SK-N-SH treated with all-trans-retinoic acid at 6 μM for 48 hours (cell line): ENCODE data around the gene SF3B3.
A peak's percentile ranks its signal among the peaks of the same experiment; 100 is the strongest.

Experiments used
- ATAC-seq: fragments of 200-7000 bp; cut with Tn5 transposase; 3 replicates; pipeline ENCODE4 v1.9.1; 2020; ENCODE audit warnings: mild to moderate bottlenecking, moderate library complexity
- ARNTL ChIP-seq: fragments of 450-650 bp; formaldehyde crosslinking; IDR thresholded peaks from 2 replicates; pipeline ENCODE4 v1.5.0; 2020; ENCODE audit warnings: low read depth, mild to moderate bottlenecking, moderate library complexity, borderline replicate concordance
- BACH2 ChIP-seq: fragments of 250-450 bp; sonication (Bioruptor Pico); IDR thresholded peaks from 2 replicates; pipeline ENCODE4 v1.9.0; 2021; ENCODE audit warnings: mild to moderate bottlenecking, borderline replicate concordance
- CSDC2 ChIP-seq: fragments of 250-450 bp; sonication (Bioruptor Pico); IDR thresholded peaks from 2 replicates; pipeline ENCODE4 v1.5.0; 2020; ENCODE audit warnings: mild to moderate bottlenecking, moderate library complexity
- CSRNP3 ChIP-seq: fragments of 250-450 bp; sonication (Bioruptor Pico); IDR thresholded peaks from 2 replicates; pipeline ENCODE4 v1.5.1; 2021; ENCODE audit warnings: mild to moderate bottlenecking, moderate library complexity
- ISL1 ChIP-seq: fragments of 250-450 bp; sonication (Bioruptor Pico); IDR thresholded peaks from 2 replicates; pipeline ENCODE4 v2.1.2; 2022; ENCODE audit warnings: mild to moderate bottlenecking, moderate library complexity
- POU6F1 ChIP-seq: fragments of 250-450 bp; sonication (Bioruptor Pico); IDR thresholded peaks from 2 replicates; pipeline ENCODE4 v1.8.0; 2021; ENCODE audit warnings: low read depth, mild to moderate bottlenecking, moderate library complexity, borderline replicate concordance
- PPARA ChIP-seq: fragments of 250-450 bp; sonication (Bioruptor Pico); IDR thresholded peaks from 2 replicates; pipeline ENCODE4 v1.5.0; 2020; ENCODE audit warnings: mild to moderate bottlenecking, borderline replicate concordance
- SNAI2 ChIP-seq: fragments of 250-450 bp; sonication (Bioruptor Pico); IDR thresholded peaks from 2 replicates; pipeline ENCODE4 v1.5.0; 2020; ENCODE audit warnings: mild to moderate bottlenecking, moderate library complexity
- TCF4 ChIP-seq: fragments of 250-450 bp; sonication (Bioruptor Pico); IDR thresholded peaks from 2 replicates; pipeline ENCODE4 v1.8.0; 2021; ENCODE audit warnings: mild to moderate bottlenecking, moderate library complexity, borderline replicate concordance
- TOX ChIP-seq: fragments of 250-450 bp; sonication (Bioruptor Pico); IDR thresholded peaks from 2 replicates; pipeline ENCODE4 v1.8.0; 2021; ENCODE audit warnings: mild to moderate bottlenecking, moderate library complexity, borderline replicate concordance
- ZC3H10 ChIP-seq: fragments of 250-450 bp; sonication (Bioruptor Pico); IDR thresholded peaks from 2 replicates; pipeline ENCODE4 v1.5.1; 2021; ENCODE audit warnings: mild to moderate bottlenecking, moderate library complexity
- ZFP3 ChIP-seq: fragments of 250-450 bp; sonication (Bioruptor Pico); IDR thresholded peaks from 2 replicates; pipeline ENCODE4 v1.5.0; 2020; ENCODE audit warnings: mild to moderate bottlenecking, moderate library complexity
- ZFP30 ChIP-seq: fragments of 450-650 bp; formaldehyde crosslinking; IDR thresholded peaks from 2 replicates; pipeline ENCODE4 v1.5.0; 2022; ENCODE audit warnings: mild to moderate bottlenecking, moderate library complexity
- ZNF565 ChIP-seq: fragments of 450-650 bp; formaldehyde crosslinking; conservative IDR thresholded peaks from 2 replicates; pipeline ENCODE4 v1.5.0; 2020; ENCODE audit warnings: low read depth, mild to moderate bottlenecking, moderate library complexity
- ZNF70 ChIP-seq: fragments of 450-650 bp; formaldehyde crosslinking; IDR thresholded peaks from 2 replicates; pipeline ENCODE4 v1.5.0; 2020; ENCODE audit warnings: mild to moderate bottlenecking, moderate library complexity
- ZNF8 ChIP-seq: fragments of 450-650 bp; formaldehyde crosslinking; IDR thresholded peaks from 2 replicates; pipeline ENCODE4 v1.5.0; 2020; ENCODE audit warnings: mild to moderate bottlenecking, moderate library complexity
- TF ChIP-seq, protein P1 (sequence below): fragments of 250-450 bp; sonication (Bioruptor Pico); IDR thresholded peaks from 2 replicates; pipeline ENCODE4 v1.5.1; 2020; ENCODE audit warnings: low read depth, mild to moderate bottlenecking, moderate library complexity
- TF ChIP-seq, protein P2 (sequence below): fragments of 250-450 bp; sonication (Bioruptor Pico); IDR thresholded peaks from 2 replicates; pipeline ENCODE4 v1.8.0; 2020; ENCODE audit warnings: mild to moderate bottlenecking, moderate library complexity, borderline replicate concordance
- TF ChIP-seq, protein P3 (sequence below): fragments of 250-450 bp; sonication (Bioruptor Pico); IDR thresholded peaks from 2 replicates; pipeline ENCODE4 v1.5.0; 2020; ENCODE audit warnings: mild to moderate bottlenecking, moderate library complexity

Gene SF3B3

DNA sequence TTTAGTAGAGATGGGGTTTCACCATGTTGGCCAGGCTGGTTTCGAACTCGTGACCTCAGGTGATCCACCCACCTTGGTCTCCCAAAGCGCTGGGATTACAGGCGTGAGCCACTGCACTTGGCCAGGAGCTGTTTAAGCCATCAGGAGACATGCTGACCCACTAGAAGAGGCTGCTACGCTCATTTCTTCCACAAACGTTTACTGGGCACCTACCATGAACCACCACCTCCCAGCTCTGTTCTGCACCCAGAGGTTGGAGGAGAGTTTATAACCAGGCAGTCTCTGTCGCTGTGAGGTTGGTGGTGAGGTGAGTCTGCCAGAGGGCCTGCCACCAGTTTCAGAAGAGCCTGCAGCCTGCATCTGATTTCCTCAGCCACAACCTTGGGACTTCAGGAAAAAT is 51.8 kb downstream of the SF3B3 start:
- ATAC-seq, result no peak

DNA sequence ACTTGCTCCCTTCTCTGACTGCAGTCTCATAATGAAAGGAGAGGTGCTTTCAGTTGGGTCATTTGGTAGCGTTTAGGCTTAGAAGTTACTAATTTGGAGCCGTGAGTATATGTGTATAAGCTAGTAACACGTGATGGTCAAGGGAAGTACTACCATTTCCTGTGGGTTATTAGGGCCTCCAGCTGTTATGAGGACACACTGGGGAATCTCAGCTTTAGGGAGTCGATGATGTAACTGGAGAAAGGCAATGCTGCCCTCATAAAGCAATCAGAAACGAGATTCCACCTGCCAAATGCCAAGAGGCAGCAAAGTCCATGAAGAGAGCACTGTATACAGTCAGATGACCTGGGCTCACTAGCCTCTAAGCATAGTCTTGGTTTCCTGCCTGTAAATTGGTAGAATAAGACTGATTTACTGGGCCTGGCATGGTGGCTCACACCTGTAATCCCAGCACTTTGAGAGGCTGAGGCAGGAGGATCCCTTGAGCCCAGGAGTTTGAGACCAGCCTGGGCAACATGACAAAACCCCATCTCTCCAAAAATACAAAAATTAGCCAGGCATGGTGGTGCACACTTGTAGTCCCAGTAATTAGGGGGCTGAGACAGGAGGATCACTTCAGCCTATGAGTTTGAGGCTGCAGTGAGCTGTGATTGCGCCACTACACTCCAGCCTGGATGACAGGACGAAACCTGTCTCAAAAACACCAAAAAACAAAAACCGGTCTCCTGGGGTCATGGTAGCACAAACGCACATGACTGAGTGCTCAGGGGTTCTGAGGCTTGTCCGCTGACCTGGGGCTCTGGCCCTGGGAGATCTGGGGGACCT is 53.0 kb downstream of the SF3B3 start:
- ATAC-seq, result peak; percentile 23
- TF ChIP-seq PPARA (CRISPR knock-in tag) (no peak), ZC3H10 (CRISPR knock-in tag) (0 out of 2 replicates have a peak, but pooled peaks have one; percentile 8)

More for the DNA sequence above, 51.8 kb downstream of the SF3B3 start:
- no peak for TF ChIP-seq ZNF565 (CRISPR knock-in tag)
- no peak for TF ChIP-seq ZC3H10 (CRISPR knock-in tag)
- no peak for TF ChIP-seq ARNTL
- no peak for TF ChIP-seq ZNF8 (CRISPR knock-in tag)
- no peak for TF ChIP-seq ISL1
- TF ChIP-seq, protein P1, sequence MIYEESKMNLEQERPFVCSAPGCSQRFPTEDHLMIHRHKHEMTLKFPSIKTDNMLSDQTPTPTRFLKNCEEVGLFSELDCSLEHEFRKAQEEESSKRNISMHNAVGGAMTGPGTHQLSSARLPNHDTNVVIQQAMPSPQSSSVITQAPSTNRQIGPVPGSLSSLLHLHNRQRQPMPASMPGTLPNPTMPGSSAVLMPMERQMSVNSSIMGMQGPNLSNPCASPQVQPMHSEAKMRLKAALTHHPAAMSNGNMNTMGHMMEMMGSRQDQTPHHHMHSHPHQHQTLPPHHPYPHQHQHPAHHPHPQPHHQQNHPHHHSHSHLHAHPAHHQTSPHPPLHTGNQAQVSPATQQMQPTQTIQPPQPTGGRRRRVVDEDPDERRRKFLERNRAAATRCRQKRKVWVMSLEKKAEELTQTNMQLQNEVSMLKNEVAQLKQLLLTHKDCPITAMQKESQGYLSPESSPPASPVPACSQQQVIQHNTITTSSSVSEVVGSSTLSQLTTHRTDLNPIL (CRISPR knock-in tag), result no peak
- TF ChIP-seq SNAI2 (CRISPR knock-in tag), result no peak
- no peak for TF ChIP-seq TCF4 (CRISPR knock-in tag)
- TF ChIP-seq, protein P2, sequence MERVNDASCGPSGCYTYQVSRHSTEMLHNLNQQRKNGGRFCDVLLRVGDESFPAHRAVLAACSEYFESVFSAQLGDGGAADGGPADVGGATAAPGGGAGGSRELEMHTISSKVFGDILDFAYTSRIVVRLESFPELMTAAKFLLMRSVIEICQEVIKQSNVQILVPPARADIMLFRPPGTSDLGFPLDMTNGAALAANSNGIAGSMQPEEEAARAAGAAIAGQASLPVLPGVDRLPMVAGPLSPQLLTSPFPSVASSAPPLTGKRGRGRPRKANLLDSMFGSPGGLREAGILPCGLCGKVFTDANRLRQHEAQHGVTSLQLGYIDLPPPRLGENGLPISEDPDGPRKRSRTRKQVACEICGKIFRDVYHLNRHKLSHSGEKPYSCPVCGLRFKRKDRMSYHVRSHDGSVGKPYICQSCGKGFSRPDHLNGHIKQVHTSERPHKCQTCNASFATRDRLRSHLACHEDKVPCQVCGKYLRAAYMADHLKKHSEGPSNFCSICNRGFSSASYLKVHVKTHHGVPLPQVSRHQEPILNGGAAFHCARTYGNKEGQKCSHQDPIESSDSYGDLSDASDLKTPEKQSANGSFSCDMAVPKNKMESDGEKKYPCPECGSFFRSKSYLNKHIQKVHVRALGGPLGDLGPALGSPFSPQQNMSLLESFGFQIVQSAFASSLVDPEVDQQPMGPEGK, result no peak
- no peak for TF ChIP-seq POU6F1 (CRISPR knock-in tag)
- TF ChIP-seq BACH2, result no peak
- TF ChIP-seq TOX (CRISPR knock-in tag), result no peak
- no peak for TF ChIP-seq CSRNP3 (CRISPR knock-in tag)
- no peak for TF ChIP-seq CSDC2
- no peak for TF ChIP-seq ZNF70 (CRISPR knock-in tag)
- TF ChIP-seq, all 23 proteins: peak for 0

- peak; percentile 70 for ATAC-seq
- TF ChIP-seq, protein P3, sequence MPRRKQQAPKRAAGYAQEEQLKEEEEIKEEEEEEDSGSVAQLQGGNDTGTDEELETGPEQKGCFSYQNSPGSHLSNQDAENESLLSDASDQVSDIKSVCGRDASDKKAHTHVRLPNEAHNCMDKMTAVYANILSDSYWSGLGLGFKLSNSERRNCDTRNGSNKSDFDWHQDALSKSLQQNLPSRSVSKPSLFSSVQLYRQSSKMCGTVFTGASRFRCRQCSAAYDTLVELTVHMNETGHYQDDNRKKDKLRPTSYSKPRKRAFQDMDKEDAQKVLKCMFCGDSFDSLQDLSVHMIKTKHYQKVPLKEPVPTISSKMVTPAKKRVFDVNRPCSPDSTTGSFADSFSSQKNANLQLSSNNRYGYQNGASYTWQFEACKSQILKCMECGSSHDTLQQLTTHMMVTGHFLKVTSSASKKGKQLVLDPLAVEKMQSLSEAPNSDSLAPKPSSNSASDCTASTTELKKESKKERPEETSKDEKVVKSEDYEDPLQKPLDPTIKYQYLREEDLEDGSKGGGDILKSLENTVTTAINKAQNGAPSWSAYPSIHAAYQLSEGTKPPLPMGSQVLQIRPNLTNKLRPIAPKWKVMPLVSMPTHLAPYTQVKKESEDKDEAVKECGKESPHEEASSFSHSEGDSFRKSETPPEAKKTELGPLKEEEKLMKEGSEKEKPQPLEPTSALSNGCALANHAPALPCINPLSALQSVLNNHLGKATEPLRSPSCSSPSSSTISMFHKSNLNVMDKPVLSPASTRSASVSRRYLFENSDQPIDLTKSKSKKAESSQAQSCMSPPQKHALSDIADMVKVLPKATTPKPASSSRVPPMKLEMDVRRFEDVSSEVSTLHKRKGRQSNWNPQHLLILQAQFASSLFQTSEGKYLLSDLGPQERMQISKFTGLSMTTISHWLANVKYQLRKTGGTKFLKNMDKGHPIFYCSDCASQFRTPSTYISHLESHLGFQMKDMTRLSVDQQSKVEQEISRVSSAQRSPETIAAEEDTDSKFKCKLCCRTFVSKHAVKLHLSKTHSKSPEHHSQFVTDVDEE (CRISPR knock-in tag), result no peak
Observed at GRCh38 chr16:70577256-70577698, 53.7 kb downstream of the SF3B3 start.

DNA sequence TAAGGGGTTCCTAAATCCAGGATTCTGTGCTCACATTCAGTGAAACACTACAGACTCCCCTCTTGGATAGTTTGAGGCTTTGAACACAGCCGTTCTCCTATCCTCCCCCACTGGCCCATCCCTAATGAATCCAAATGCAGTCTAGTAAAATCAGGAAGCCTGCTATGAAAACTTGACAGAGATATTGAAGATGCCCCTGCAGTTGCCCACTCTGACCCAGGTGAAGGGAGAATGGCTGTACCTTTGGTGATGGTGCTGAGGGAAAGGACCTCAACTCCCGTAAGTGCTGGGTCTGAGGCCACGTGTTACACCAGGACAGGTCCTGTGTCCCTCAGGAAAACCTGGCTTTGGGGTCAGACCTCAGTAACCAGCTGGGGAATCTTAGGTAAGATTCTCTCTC is 54.4 kb downstream of the SF3B3 start:
- ATAC-seq, result no peak; the same call in 2 of the 3 replicates
- TF ChIP-seq POU6F1 (CRISPR knock-in tag), result no peak
- TF ChIP-seq CSDC2, result no peak
- no peak for TF ChIP-seq ZFP3 (CRISPR knock-in tag)
- no peak for TF ChIP-seq ZNF70 (CRISPR knock-in tag)
- TF ChIP-seq TOX (CRISPR knock-in tag), result no peak
- no peak for TF ChIP-seq BACH2
- TF ChIP-seq, protein P2, result no peak
- no peak for TF ChIP-seq CSRNP3 (CRISPR knock-in tag)
- no peak for TF ChIP-seq TCF4 (CRISPR knock-in tag)
- no peak for TF ChIP-seq ZFP30
- no peak for TF ChIP-seq ISL1
